Muscle layer of duodenum (tissue), 2 donors: Measurements from ENCODE around the gene CCT6B.
"Not testable (repeated sequence)": the region's sequence is repeated elsewhere in the genome, so short reads cannot be mapped to it uniquely, and the experiment has no call there.

Source experiments
- H3K27ac ChIP-seq: one replicate; pipeline ENCODE4 v1.7.0; 2013; ENCODE audit warnings: mild to moderate bottlenecking, low read length
- H3K27me3 ChIP-seq: one replicate; pipeline ENCODE4 v1.7.0; 2013; ENCODE audit warnings: low read depth, mild to moderate bottlenecking, control low read depth, low read length
- H3K36me3 ChIP-seq, 2 donors: one replicate each; pipeline ENCODE4 v1.7.0; 2013; ENCODE audit warnings: low read length in 2 of 2, control low read depth in 1 of 2, mild to moderate bottlenecking in 1 of 2; ENCODE audit not compliant: insufficient read depth in 2 of 2, control insufficient read depth in 1 of 2
- H3K4me1 ChIP-seq, 2 donors: one replicate each; pipeline ENCODE4 v1.7.0; 2013; ENCODE audit warnings: low read length in 2 of 2, mild to moderate bottlenecking in 2 of 2, control low read depth in 1 of 2, moderate library complexity in 1 of 2; ENCODE audit not compliant: insufficient read depth in 2 of 2, control insufficient read depth in 1 of 2
- H3K4me3 ChIP-seq, 2 donors: one replicate each; pipeline ENCODE4 v1.7.0; 2013; ENCODE audit warnings: low read length in 2 of 2, low read depth in 1 of 2, mild to moderate bottlenecking in 1 of 2
- H3K9me3 ChIP-seq, 2 donors: one replicate each; pipeline ENCODE4 v1.7.0; 2013; ENCODE audit warnings: low read length in 2 of 2, control low read depth in 1 of 2, mild to moderate bottlenecking in 1 of 2; ENCODE audit not compliant: control insufficient read depth in 1 of 2
- donor health status: healthy.

The CCT6B gene, protein sequence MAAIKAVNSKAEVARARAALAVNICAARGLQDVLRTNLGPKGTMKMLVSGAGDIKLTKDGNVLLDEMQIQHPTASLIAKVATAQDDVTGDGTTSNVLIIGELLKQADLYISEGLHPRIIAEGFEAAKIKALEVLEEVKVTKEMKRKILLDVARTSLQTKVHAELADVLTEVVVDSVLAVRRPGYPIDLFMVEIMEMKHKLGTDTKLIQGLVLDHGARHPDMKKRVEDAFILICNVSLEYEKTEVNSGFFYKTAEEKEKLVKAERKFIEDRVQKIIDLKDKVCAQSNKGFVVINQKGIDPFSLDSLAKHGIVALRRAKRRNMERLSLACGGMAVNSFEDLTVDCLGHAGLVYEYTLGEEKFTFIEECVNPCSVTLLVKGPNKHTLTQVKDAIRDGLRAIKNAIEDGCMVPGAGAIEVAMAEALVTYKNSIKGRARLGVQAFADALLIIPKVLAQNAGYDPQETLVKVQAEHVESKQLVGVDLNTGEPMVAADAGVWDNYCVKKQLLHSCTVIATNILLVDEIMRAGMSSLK

DNA sequence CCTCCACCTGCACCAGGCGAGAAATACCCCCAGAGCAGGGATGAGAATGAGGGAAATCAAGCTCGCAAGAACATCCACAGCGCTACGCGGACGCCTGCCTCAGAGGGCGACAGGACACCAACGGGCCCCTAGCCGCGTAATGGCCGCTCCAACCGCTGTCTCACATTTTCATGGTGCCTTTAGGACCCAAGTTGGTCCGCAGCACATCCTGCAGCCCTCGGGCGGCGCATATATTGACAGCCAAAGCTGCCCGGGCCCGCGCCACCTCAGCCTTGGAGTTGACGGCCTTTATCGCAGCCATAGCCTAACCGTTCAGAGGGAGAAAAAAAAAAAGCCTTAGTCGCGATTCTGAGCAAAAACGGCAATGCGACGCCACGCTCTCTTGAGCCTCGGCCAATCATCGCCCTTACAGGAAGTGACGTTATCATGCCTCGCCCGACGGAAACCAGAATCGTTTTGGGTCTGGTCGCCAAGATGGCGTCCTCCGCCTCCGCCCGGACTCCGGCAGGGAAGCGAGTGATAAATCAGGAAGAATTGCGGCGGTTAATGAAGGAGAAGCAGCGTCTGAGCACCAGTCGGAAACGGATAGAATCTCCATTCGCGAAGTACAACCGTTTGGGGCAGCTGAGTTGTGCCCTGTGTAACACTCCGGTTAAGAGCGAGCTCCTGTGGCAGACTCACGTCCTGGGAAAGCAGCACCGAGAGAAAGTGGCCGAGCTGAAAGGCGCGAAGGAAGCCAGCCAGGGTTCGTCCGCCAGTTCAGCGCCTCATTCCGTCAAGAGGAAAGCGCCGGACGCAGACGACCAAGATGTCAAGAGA, at the start of gene CCT6B, which contains the start of gene ZNF830:
TSS of gene CCT6B (minus strand) at position 368 of the 819 bp plus-strand sequence. CDS start at position 301, 67 bp downstream.
TSS of gene ZNF830 (plus strand) at position 448 of the 819 bp plus-strand sequence. CDS start at position 475, 27 bp downstream.
- H3K4me3 ChIP-seq = peak within 1 kb of the TSS; percentile 99
- peak within 1 kb of the TSS; percentile 97 for H3K27ac ChIP-seq
- H3K4me1 ChIP-seq = peaks cover 10 to 20% of the 10 kb centered on the region in 2 donors
- peaks cover 7 to 23% of the 10 kb centered on the region in 2 donors for H3K36me3 ChIP-seq
- no peaks in the 10 kb centered on the region for H3K27me3 ChIP-seq
- no peaks in the 10 kb centered on the region for H3K9me3 ChIP-seq

DNA sequence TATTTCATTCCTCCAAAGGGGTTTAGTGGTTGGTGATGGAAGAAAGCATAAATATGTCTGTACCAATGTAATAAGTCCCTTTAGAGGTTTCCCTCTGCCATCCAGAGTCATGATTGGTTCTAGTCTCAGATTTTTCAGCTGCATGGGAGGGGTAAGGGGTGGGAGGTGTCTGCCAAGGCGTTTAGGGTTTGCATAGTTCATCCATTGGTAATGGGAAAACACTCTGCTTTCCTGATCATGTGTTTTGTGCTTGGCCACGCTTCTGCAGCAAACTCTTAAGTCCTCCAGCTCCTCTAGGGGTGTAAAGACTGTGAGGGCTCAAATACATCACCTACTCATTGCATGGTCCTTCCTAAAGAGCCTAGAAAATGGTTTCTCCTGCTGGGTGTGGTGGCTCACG, 48.8 kb upstream of the CCT6B start:
- Histone ChIP-seq H3K27ac (no peak overlapping the region), H3K9me3 (no peaks in the 10 kb centered on the region), H3K4me1 (no peaks in the 10 kb centered on the region), H3K36me3 (peaks cover 39 to 47% of the 10 kb centered on the region in 2 donors), H3K4me3 (no peak overlapping the region), H3K27me3 (no peaks in the 10 kb centered on the region)

DNA sequence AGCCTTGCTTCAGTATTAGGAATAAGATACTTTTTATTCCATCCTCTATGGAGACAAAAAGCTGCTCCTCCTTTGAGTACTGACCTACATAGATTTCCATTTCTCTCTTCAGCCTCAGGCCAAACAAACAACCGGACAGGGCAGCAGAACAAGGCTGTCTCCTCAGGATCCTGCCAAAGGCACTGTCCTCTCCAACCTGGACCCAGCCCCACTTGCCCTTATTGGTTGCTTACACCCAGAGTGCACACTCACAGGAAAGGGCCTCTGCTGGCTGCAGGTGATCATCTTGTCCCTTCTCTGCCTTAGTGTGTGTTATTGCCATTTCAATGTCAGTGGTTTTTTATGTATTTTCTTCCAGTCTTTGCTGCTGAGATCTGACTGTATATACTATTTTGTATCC, 45.7 kb upstream of the CCT6B start:
- H3K4me1 ChIP-seq = no peaks in the 10 kb centered on the region
- no peak overlapping the region for H3K27ac ChIP-seq
- peaks cover 34 to 56% of the 10 kb centered on the region in 2 donors for H3K36me3 ChIP-seq
- H3K4me3 ChIP-seq = no peak overlapping the region
- no peaks in the 10 kb centered on the region for H3K9me3 ChIP-seq
- H3K27me3 ChIP-seq = no peaks in the 10 kb centered on the region

DNA sequence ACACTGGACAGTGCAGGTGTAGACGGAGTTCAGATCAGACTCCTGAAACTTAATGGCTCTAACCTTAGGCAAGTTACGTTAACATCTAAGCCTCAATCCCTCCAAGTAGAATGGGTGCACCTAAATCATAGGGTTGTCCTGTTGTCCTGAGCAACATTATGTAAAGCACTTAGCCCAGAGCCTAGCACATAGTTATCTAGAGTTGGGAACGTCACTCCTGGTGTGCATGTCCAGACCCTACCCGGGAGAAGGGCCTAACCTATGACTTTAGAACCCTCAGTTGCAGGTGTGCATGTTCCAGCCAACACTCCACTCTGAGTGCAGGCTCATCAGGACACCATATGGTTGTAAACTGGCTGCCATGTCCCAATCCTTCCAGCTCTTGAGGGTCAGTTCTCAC, 45.1 kb upstream of the CCT6B start:
- Histone ChIP-seq H3K27ac (no peak overlapping the region), H3K4me1 (no peaks in the 10 kb centered on the region), H3K4me3 (no peak overlapping the region), H3K9me3 (no peaks in the 10 kb centered on the region), H3K36me3 (peaks cover 34 to 58% of the 10 kb centered on the region in 2 donors), H3K27me3 (no peaks in the 10 kb centered on the region)

DNA sequence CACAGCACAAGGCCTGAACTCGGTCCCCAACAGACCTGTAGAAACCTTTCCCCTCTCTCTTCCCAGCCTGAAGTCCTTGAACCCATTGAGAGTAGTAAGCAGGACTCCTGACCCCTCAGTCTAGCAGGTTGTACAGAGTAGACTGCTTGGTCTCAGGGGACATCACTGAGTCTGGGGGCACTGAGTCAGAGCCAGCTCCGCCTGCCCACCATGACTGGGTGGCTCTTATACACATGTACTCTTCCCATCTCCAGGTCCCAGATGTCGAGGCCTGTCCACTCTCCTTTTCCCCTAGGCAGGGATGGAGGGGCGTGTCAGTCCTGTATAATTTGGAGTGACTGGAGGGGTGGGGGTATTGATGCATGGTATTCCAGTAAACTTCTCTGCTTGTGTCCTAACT, 42.5 kb upstream of the CCT6B start:
- Histone ChIP-seq H3K4me1 (peaks cover 0 to under 1% of the 10 kb centered on the region in 2 donors), H3K9me3 (no peaks in the 10 kb centered on the region), H3K36me3 (peaks cover 25 to 64% of the 10 kb centered on the region in 2 donors), H3K27me3 (no peaks in the 10 kb centered on the region), H3K27ac (no peak overlapping the region), H3K4me3 (no peak overlapping the region)

DNA sequence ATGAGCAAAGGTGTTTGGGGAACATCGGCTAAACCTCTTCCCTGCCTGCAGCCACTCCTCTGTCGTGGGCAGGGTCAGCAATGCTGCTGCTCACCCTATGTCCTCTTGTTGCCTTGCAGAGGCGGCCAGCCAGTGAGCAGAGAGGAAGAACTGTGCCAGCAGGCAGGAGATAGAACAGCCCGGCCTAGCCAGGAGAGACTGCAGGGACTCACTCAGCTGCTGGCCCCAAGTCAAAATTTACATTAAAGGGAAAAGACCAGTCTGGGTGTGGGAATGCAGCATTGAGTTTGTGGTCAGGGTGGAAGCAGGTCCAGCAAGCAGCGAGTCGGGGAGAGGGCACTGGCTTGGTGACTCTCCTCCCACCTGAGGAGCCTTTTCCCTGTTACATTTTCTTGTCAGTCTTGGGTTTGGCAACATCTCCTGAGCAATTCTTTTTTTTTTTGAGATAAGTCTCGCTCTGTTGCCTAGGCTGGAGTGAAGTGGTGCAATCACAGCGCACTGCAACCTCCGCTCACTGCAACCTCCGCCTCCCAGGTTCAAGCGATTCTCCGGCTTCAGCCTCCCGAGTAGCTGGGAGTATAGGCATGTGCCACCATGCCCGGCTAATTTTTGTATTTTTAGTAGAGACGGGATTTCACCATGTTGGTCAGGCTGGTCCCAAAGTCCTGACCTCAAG, 41.8 kb upstream of the CCT6B start:
- Histone ChIP-seq H3K4me1 (peaks cover 0 to 7% of the 10 kb centered on the region in 2 donors), H3K9me3 (no peaks in the 10 kb centered on the region), H3K36me3 (peaks cover 25 to 66% of the 10 kb centered on the region in 2 donors), H3K27ac (peak overlapping the region; percentile 19), H3K27me3 (no peaks in the 10 kb centered on the region), H3K4me3 (no peak overlapping the region)

DNA sequence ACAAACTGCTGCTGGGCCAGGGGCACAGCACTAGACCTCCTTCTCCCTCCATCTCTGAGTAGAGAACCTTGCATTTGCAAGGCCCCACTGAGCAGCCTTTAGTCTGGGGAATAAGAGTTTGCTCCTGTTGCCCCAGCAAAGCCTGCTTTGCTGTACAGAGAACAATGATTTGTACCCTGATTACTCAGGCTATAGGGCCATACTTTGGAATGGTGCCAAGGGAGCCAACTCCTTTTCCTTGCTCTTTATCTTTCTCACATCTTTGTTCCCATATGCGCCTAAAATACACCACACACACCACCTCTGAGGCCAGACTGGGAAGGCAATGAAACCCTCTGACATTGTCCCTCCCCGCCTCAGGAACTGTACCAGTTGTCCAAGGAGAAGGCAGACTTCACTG, 40.3 kb upstream of the CCT6B start:
- H3K36me3 ChIP-seq = peaks cover 25 to 57% of the 10 kb centered on the region in 2 donors
- no peaks in the 10 kb centered on the region for H3K27me3 ChIP-seq
- H3K27ac ChIP-seq = peak overlapping the region; percentile 19
- no peaks in the 10 kb centered on the region for H3K9me3 ChIP-seq
- peaks cover 7 to 14% of the 10 kb centered on the region in 2 donors for H3K4me1 ChIP-seq
- H3K4me3 ChIP-seq = no peak overlapping the region

DNA sequence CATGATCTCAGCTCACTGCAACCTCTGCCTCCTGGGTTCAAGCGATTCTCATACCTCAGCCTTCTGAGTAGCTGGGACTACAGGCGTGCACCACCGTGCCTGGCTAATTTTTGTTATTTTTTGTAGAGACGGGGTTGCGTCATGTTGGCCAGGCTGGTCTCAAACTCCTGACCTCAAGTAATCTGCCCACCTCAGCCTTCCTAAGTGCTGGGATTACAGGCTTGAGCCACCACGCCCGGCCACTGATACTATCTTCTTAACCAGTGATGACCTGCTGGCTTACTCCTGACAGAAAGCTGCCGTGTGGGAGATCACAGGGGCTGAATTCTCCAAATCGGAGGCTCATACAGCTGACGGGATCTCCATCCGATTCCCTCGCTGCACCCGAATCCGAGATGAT, 39.7 kb upstream of the CCT6B start:
- H3K4me3 ChIP-seq, H3K27me3 ChIP-seq, H3K27ac ChIP-seq, H3K9me3 ChIP-seq: not testable (repeated sequence)
- Histone ChIP-seq H3K4me1 (peaks cover 7 to 14% of the 10 kb centered on the region in 2 donors), H3K36me3 (peaks cover 22 to 57% of the 10 kb centered on the region in 2 donors)

DNA sequence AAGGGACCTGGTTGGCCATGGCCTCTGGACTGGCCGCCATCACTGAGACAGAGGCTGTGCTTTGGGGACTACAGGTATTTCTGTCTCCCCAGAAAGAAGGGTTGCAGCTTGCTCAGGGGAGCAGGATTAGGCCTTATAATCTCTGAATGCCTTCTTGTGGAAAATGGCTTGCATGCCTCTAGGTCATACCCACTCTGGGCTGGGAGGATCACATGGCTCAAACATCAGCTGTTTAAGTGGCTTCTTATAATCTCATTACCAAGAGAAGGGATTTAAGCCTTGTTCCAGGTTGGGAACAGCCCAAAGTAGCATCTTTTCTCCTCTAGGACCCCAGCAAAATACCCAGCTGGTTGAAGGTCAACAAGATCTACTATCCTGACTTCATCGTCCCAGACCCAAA, 38.2 kb upstream of the CCT6B start:
- H3K4me3 ChIP-seq = no peak overlapping the region
- no peaks in the 10 kb centered on the region for H3K9me3 ChIP-seq
- no peak overlapping the region for H3K27ac ChIP-seq
- H3K36me3 ChIP-seq = peaks cover 29 to 59% of the 10 kb centered on the region in 2 donors
- peaks cover 7 to 14% of the 10 kb centered on the region in 2 donors for H3K4me1 ChIP-seq
- no peaks in the 10 kb centered on the region for H3K27me3 ChIP-seq

DNA sequence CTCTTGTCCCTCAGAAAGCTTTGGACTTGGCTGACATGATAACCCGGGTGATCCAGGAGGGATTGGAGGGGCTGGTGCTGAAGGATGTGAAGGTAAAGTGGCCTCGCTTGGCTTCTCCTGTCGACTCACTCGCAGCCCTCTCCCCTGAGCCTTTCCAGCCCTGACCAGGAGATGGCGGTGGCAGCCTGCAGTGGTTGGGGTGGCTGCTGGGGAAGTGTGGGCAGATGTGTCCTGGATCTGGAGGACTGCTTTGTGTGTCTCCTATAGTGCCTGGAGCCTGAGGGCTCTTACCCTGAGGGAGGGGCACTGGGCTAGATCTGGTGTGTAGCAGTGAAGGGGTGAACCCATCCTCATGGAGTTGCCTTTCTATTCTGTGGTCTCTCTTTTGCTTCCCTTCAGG, 36.9 kb upstream of the CCT6B start:
- H3K9me3 ChIP-seq = no peaks in the 10 kb centered on the region
- peak overlapping the region; percentile 93 for H3K27ac ChIP-seq
- H3K36me3 ChIP-seq = peaks cover 34 to 61% of the 10 kb centered on the region in 2 donors
- H3K4me3 ChIP-seq = peak overlapping the region in 1 of 2 donors; percentile 2
- H3K4me1 ChIP-seq = peaks cover 7 to 14% of the 10 kb centered on the region in 2 donors
- no peaks in the 10 kb centered on the region for H3K27me3 ChIP-seq
